Colonic mucosa (tissue), 4 donors: ENCODE data around the gene THAP5. TPM values are rescaled to one million over a fixed set of nuclear protein-coding genes. Genes with fewer than 3 reads are reported as not detected.

Source experiments
- DNase-seq: peaks from one replicate; pipeline ENCODE4 v3.0.0-alpha.2; 2020
- H3K27ac ChIP-seq: fragments of 200-600 bp; one replicate; pipeline ENCODE4 v1.8.0; 2021
- H3K27me3 ChIP-seq: fragments of 200-600 bp; one replicate; pipeline ENCODE4 v1.8.0; 2021
- H3K36me3 ChIP-seq: fragments of 200-600 bp; one replicate; pipeline ENCODE4 v1.8.0; 2021
- H3K4me1 ChIP-seq: fragments of 200-600 bp; one replicate; pipeline ENCODE4 v1.8.0; 2021; ENCODE audit warnings: mild to moderate bottlenecking
- H3K4me3 ChIP-seq: fragments of 200-600 bp; one replicate; pipeline ENCODE4 v1.8.0; 2021
- H3K9ac ChIP-seq, 2 donors: one replicate each; pipeline ENCODE4 v1.7.0; 2013; ENCODE audit warnings: control low read depth in 2 of 2, low read depth in 2 of 2, low read length in 2 of 2
- H3K9me3 ChIP-seq: fragments of 200-600 bp; one replicate; pipeline ENCODE4 v1.8.0; 2021
- intact Hi-C: fragments of 100-400 bp; cut with DNase I; formaldehyde crosslinking; loops from one replicate; pipeline ENCODE4 v1.14.1; 2022
- total RNA-seq, 2 donors: library from RNA; stranded (reverse); fragmentation: NEBNext Ultra II Directional in 1 of 2; extraction: Animal tissue kit (Norgen Biotek cat#: 25700) in 1 of 2; gene quantifications; one replicate each; pipeline ENCODE4 v1.2.1, GENCODE V29; 2021
- TF ChIP-seq, protein P1 (sequence below): fragments of 200-600 bp; IDR thresholded peaks from one replicate; pipeline ENCODE4 v1.8.0; 2022; ENCODE audit warnings: antibody characterized with exemption, mild to moderate bottlenecking
- donor health status: healthy.
- donor health status: DM: no; HTN: no; CAD: no.
- donor health status: DM: no; HTN: no; CAD: no.

The THAP5 gene, protein sequence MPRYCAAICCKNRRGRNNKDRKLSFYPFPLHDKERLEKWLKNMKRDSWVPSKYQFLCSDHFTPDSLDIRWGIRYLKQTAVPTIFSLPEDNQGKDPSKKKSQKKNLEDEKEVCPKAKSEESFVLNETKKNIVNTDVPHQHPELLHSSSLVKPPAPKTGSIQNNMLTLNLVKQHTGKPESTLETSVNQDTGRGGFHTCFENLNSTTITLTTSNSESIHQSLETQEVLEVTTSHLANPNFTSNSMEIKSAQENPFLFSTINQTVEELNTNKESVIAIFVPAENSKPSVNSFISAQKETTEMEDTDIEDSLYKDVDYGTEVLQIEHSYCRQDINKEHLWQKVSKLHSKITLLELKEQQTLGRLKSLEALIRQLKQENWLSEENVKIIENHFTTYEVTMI
- 10 to 100 TPM; 15.7 to 18.0 TPM for total RNA-seq

DNA sequence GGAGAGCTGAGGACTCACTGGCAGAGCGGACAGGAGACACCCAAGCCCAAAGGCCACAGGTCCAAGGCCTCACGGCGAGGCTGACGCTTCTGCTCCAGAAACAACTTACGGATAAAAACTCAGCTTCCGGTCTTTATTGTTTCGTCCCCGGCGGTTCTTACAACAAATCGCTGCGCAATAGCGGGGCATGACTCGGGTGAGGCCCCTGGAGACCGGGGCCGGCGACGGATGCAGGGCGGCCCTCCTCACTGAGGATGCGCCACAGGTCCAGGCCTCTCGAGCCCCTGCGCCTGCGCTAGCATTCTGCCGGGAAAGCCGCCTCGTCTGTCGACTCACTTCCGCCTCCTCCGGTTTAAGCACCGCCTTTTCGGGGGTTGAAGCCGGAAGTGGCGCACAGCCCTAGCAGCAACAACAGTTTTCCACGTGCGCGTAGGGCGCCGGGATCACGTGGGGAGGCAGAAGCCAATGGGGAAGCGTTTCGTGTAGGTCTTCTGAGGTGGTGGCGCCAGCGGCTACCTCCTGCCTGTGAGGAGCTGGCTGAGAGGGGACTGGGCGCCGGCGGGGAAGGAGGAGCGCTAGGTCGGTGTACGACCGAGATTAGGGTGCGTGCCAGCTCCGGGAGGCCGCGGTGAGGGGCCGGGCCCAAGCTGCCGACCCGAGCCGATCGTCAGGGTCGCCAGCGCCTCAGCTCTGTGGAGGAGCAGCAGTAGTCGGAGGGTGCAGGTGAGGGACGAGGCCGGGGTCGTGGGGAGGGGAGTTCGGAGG lies at the start of gene THAP5, which contains the start of gene DNAJB9:
Gene THAP5, minus strand, starts transcription at position 326 of the 765 bp plus-strand sequence. Its CDS starts 137 bp downstream, at position 189.
Gene DNAJB9, plus strand, starts transcription at position 494 of the 765 bp plus-strand sequence. CDS start 1,853 bp downstream, outside the sequence.
- Histone ChIP-seq H3K9ac (peak within 1 kb of the TSS; percentile 82 to 94), H3K9me3 (no peaks in the 10 kb centered on the region), H3K27me3 (no peaks in the 10 kb centered on the region), H3K4me1 (peaks cover 12% of the 10 kb centered on the region), H3K27ac (peak within 1 kb of the TSS; percentile 98), H3K36me3 (no peaks in the 10 kb centered on the region), H3K4me3 (peak within 1 kb of the TSS; percentile 89)
- peak; percentile 99 for DNase-seq
- intact Hi-C loops = loop anchor here (5.0 kb wide), 1 partner anchor 42 kb away; the partner anchor contains the start of gene PNPLA8
- TF ChIP-seq, protein P1, sequence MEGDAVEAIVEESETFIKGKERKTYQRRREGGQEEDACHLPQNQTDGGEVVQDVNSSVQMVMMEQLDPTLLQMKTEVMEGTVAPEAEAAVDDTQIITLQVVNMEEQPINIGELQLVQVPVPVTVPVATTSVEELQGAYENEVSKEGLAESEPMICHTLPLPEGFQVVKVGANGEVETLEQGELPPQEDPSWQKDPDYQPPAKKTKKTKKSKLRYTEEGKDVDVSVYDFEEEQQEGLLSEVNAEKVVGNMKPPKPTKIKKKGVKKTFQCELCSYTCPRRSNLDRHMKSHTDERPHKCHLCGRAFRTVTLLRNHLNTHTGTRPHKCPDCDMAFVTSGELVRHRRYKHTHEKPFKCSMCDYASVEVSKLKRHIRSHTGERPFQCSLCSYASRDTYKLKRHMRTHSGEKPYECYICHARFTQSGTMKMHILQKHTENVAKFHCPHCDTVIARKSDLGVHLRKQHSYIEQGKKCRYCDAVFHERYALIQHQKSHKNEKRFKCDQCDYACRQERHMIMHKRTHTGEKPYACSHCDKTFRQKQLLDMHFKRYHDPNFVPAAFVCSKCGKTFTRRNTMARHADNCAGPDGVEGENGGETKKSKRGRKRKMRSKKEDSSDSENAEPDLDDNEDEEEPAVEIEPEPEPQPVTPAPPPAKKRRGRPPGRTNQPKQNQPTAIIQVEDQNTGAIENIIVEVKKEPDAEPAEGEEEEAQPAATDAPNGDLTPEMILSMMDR = no peak

DNA sequence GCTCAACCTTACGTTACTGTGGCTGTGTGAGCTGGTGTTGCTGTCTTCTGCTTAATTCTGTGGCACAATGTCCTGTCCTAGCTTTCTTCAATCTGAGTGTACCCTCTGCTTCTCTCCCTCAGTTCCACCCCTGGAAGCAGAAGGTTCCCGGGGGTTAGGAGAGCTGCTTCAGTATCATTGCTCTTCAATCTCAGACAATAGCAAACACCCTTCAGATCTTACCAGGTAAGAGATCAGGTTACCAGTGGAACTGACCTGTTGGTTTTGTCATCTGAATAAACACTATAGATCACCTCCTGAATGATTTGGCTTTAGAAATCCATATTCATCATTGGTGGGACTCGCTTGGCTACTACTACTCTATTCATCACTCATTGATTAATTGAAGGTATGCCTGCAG lies 48.5 kb upstream of the THAP5 start:
- DNase-seq = no peak
- no peak overlapping the region for H3K4me3 ChIP-seq
- no peak overlapping the region for H3K9ac ChIP-seq
- H3K27me3 ChIP-seq = no peaks in the 10 kb centered on the region
- intact Hi-C loops = no loop called here
- no peak overlapping the region for H3K27ac ChIP-seq
- TF ChIP-seq, protein P1 = no peak
- no peaks in the 10 kb centered on the region for H3K9me3 ChIP-seq
- H3K4me1 ChIP-seq = no peaks in the 10 kb centered on the region
- H3K36me3 ChIP-seq = no peaks in the 10 kb centered on the region

DNA sequence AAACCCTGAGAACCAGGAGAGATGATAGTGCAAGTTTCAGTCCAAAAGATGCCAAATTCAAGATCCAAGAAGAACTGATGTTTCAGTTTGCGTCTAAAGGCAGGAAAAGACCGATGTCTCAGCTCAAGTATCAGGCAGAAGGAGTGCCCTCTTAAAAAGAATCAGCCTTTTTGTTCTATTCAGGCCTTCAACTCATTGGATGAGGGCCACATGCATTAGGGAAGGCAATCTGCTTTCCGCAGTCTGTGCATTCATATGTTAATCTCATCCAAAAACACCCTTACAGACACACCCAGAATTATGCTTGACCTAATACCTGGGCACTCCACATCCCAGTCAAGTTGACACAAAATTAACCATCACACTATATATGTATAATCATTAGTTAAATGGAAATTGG lies 45.4 kb upstream of the THAP5 start:
- DNase-seq = no peak
- Histone ChIP-seq H3K9ac (no peak overlapping the region), H3K36me3 (no peaks in the 10 kb centered on the region), H3K4me1 (no peaks in the 10 kb centered on the region), H3K9me3 (no peaks in the 10 kb centered on the region), H3K4me3 (no peak overlapping the region), H3K27ac (no peak overlapping the region), H3K27me3 (no peaks in the 10 kb centered on the region)
- TF ChIP-seq, protein P1 = no peak
- intact Hi-C loops = no loop called here

DNA sequence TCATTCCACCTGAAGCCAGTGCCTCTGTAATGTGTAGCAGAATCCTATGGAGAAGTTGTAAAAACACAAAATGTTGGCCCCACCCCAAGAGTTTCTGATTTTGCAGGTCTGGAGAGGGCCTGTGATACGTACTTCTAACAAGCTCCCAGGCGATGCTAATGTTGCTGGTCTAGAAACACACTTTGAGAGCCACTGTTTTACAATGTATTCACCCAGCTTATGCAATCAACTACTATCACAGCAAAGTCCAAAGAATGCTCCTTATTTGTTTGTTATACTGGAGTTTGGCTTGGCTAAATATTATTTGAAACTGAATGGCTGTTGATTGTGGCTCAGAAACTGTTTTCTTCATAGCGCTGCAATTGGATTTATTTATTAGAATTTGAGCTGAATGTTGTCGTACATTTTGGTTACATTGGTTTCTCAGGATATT lies 44.5 kb upstream of the THAP5 start:
- no peak overlapping the region for H3K27ac ChIP-seq
- no peaks in the 10 kb centered on the region for H3K27me3 ChIP-seq
- H3K9me3 ChIP-seq = no peaks in the 10 kb centered on the region
- DNase-seq = no peak
- intact Hi-C loops = no loop called here
- TF ChIP-seq, protein P1 = no peak
- no peak overlapping the region for H3K9ac ChIP-seq
- H3K4me1 ChIP-seq = no peaks in the 10 kb centered on the region
- H3K36me3 ChIP-seq = no peaks in the 10 kb centered on the region
- no peak overlapping the region for H3K4me3 ChIP-seq

DNA sequence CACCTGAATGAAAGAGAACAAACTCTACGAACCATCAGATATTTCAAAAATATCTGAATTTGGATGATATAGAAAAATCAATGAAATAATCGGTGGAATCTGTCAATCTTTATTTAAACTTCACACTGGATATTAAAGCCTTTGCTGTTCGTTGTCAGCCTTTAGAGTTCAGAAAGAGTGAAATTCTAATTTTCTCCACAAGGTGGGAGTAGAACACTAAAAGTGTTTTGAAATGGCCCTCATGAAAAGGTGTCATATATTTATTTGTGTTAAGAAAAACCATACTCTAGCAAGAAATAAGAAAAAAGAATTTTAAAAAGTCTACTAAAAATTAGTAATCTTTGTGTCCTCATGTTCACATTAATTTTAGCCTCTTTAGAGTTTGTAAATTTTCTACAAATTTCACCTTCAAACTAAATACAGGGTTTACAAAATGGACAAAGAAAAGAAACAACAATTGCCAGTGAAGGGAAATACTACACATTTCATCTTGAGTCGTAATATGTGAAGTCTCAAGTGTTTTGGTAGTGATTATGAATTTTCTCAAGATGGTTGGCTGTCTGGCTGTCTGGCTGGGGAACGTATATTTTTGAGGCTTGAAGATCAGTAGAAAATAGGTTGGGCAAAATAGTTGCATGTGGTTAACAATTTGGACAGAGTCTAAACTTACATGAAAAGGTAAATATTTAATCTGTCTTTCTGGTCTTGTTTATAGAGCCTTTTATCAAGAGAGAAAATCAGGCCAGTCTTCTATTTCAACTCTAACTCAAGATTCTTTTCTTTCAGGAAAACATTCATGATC lies 43.8 kb upstream of the THAP5 start:
- intact Hi-C loops = no loop called here
- Histone ChIP-seq H3K36me3 (no peaks in the 10 kb centered on the region), H3K27ac (no peak overlapping the region), H3K4me3 (no peak overlapping the region), H3K27me3 (no peaks in the 10 kb centered on the region), H3K9ac (no peak overlapping the region), H3K4me1 (no peaks in the 10 kb centered on the region), H3K9me3 (no peaks in the 10 kb centered on the region)
- no peak for DNase-seq
- TF ChIP-seq, protein P1 = peak; percentile 59
